Tibial artery (tissue), 4 donors: ENCODE results near the gene L1CAM.

Experiments
- DNase-seq, 2 donors: peaks; one replicate each; pipeline ENCODE4 v3.0.0-alpha.2; 2019
- H3K27ac ChIP-seq, 2 donors: fragments of 200-600 bp; sonication (generic) in 1 of 2; 1 replicate in 1 of 2; 2 replicates in 1 of 2; pipeline ENCODE4 v1.5.1; 2018 to 2019; ENCODE audit warnings: mild to moderate bottlenecking in 1 of 2
- H3K27me3 ChIP-seq, 2 donors: fragments of 200-600 bp; sonication (generic) in 1 of 2; one replicate each; pipeline versions ENCODE4 v1.5.1 to v1.6.0; 2016 to 2019
- H3K36me3 ChIP-seq, 3 donors: fragments of 200-600 bp; sonication (generic) in 2 of 3; one replicate each; pipeline ENCODE4 v1.5.1; 2016 to 2019; ENCODE audit warnings: mild to moderate bottlenecking in 2 of 3
- H3K4me1 ChIP-seq, 4 donors: fragments of 200-600 bp; sonication (generic) in 2 of 4; 1 replicate in 3 of 4; 2 replicates in 1 of 4; pipeline ENCODE4 v1.5.1; 2016 to 2019
- H3K4me3 ChIP-seq, 2 donors: fragments of 200-600 bp; sonication (generic) in 1 of 2; 1 replicate in 1 of 2; 2 replicates in 1 of 2; pipeline ENCODE4 v1.5.1; 2018 to 2019; ENCODE audit warnings: mild to moderate bottlenecking in 2 of 2
- H3K9me3 ChIP-seq, 3 donors: fragments of 200-600 bp; sonication (generic) in 1 of 3; one replicate each; pipeline ENCODE4 v1.5.1; 2016 to 2019
- CTCF ChIP-seq, 2 experiments: fragments of 200-600 bp in 1 of 2; fragments of 450-650 bp in 1 of 2; IDR thresholded peaks; one replicate each; pipeline ENCODE4 v1.5.1; 2017 to 2019; ENCODE audit warnings: antibody characterized with exemption in 2 of 2, mild to moderate bottlenecking in 1 of 2, moderate library complexity in 1 of 2
- intact Hi-C: fragments of 100-400 bp; cut with DNase I; formaldehyde crosslinking; loops from one replicate; pipeline ENCODE4 v1.15.0; 2023; ENCODE audit warnings: low total_unique reads

Gene L1CAM

GRCh38 chrX:153854702-153855101 is 31.3 kb downstream of the L1CAM start:
- no peak overlapping the region for H3K27ac ChIP-seq
- no peaks in the 10 kb centered on the region for H3K36me3 ChIP-seq
- peaks cover 0 to 6% of the 10 kb centered on the region in 2 donors for H3K27me3 ChIP-seq
- no peak for DNase-seq
- intact Hi-C loops, result no loop called here
- peaks cover 0 to 4% (median 2%) of the 10 kb centered on the region in 3 donors for H3K9me3 ChIP-seq
- TF ChIP-seq CTCF (IDR thresholded peaks at IDR 0.05), result no peak
- H3K4me3 ChIP-seq, result no peak overlapping the region
- H3K4me1 ChIP-seq, result no peaks in the 10 kb centered on the region

GRCh38 chrX:153853902-153854267 is 32.1 kb downstream of the L1CAM start:
- intact Hi-C loops, result no loop called here
- no peak for TF ChIP-seq CTCF (IDR thresholded peaks at IDR 0.05)
- Histone ChIP-seq H3K9me3 (peaks cover 0 to 2% (median 2%) of the 10 kb centered on the region in 3 donors), H3K4me1 (no peaks in the 10 kb centered on the region), H3K4me3 (no peak overlapping the region), H3K27me3 (peaks cover 0 to 6% of the 10 kb centered on the region in 2 donors), H3K36me3 (no peaks in the 10 kb centered on the region), H3K27ac (no peak overlapping the region)
- no peak for DNase-seq

- no peak overlapping the region for H3K4me3 ChIP-seq
- intact Hi-C loops, result no loop called here
- DNase-seq, result no peak
- no peak overlapping the region for H3K27ac ChIP-seq
- no peaks in the 10 kb centered on the region for H3K36me3 ChIP-seq
- H3K27me3 ChIP-seq, result peaks cover 0 to 6% of the 10 kb centered on the region in 2 donors
- H3K9me3 ChIP-seq, result peaks cover 0 to 2% (median 0%) of the 10 kb centered on the region in 3 donors
- no peak for TF ChIP-seq CTCF (IDR thresholded peaks at IDR 0.05)
- no peaks in the 10 kb centered on the region for H3K4me1 ChIP-seq
Measured at GRCh38 chrX:153853180-153853901, 32.6 kb downstream of the L1CAM start.

- H3K4me1 ChIP-seq, result no peaks in the 10 kb centered on the region
- no peak overlapping the region for H3K27ac ChIP-seq
- no peak for TF ChIP-seq CTCF (IDR thresholded peaks at IDR 0.05)
- peaks cover 0 to 2% (median 0%) of the 10 kb centered on the region in 3 donors for H3K9me3 ChIP-seq
- no peak for DNase-seq
- intact Hi-C loops, result no loop called here
- peaks cover 0 to 9% of the 10 kb centered on the region in 2 donors for H3K27me3 ChIP-seq
- H3K4me3 ChIP-seq, result no peak overlapping the region
- H3K36me3 ChIP-seq, result no peaks in the 10 kb centered on the region
Measured at GRCh38 chrX:153851981-153852380, 34.0 kb downstream of the L1CAM start.

GRCh38 chrX:153848325-153848724 is 37.6 kb downstream of the L1CAM start:
- H3K4me1 ChIP-seq, result no peaks in the 10 kb centered on the region
- intact Hi-C loops, result no loop called here
- DNase-seq, result no peak
- H3K36me3 ChIP-seq, result no peaks in the 10 kb centered on the region
- H3K27ac ChIP-seq, result no peak overlapping the region
- no peaks in the 10 kb centered on the region for H3K9me3 ChIP-seq
- peaks cover 0 to 2% of the 10 kb centered on the region in 2 donors for H3K27me3 ChIP-seq
- no peak overlapping the region for H3K4me3 ChIP-seq
- no peak for TF ChIP-seq CTCF (IDR thresholded peaks at IDR 0.05)
